Measurements from ENCODE around the gene EML6.

- TF ChIP-seq CTCF (IDR thresholded peaks at IDR 0.05) (no peak), EZH2phosphoT487 (IDR thresholded peaks at IDR 0.05) (no peak), EZH2 (IDR thresholded peaks at IDR 0.05) (no peak)
These were observed 200.7 kb downstream of the EML6 start for GRCh38 chr2:54924121-54924520.
